Heart left ventricle (tissue), 13 donors: ENCODE measurements around the gene SPTLC2.

Experiments
- CTCF ChIP-seq, 12 donors: fragments of 200-600 bp; sonication (generic) in 4 of 12; IDR thresholded peaks; one replicate each; pipeline versions ENCODE4 v1.5.0 to v1.8.0; 2018 to 2022; ENCODE audit warnings: antibody characterized with exemption in 12 of 12, mild to moderate bottlenecking in 5 of 12
- POLR2A ChIP-seq, 2 donors: fragments of 450-650 bp; IDR thresholded peaks; one replicate each; pipeline ENCODE4 v1.6.1; 2017; ENCODE audit warnings: antibody characterized with exemption in 2 of 2, mild to moderate bottlenecking in 2 of 2, moderate library complexity in 2 of 2
- donor health status: ischemic (EF 13 %, LVEDD 7.1; RV severe dilation, severe dysfunction).
- donor health status: DM: no; HTN: yes; CAD: no.
- donor health status: DM: no; HTN: no; CAD: no.
- donor health status: ischemic (EF 25% LVEDD 6.9; RV normal size, moderate dysfunction).
- donor health status: ischemic (EF 25% LVEDD 5.7; RV mildly dilated, moderate dysfunction).
- donor health status: ischemic (EF 35%, LVEDD 5.7; RV mildly dilated, moderate dysfunction).
- donor health status: nonischemic (EF 11% LVEDD 7.7; RV severe dilation, severe dysfunction).
- donor health status: DM: yes; HTN: yes; CAD: no.
- donor health status: PGD.
- donor health status: ischemic (EF 29% LVEDD 5.4; RV normal size, mild dysfunction).
- donor health status: nonischemic (EF 23%, LVEDD 6.1; RV moderate dilation, normal function).

GRCh38 chr14:77474479-77475177 is 141.8 kb downstream of the SPTLC2 start:
- TF ChIP-seq CTCF (IDR thresholded peaks at IDR 0.05) (no peak), POLR2A (IDR thresholded peaks at IDR 0.05) (no peak)
